Fibroblast of the aortic adventitia (primary cell): ENCODE data around the gene GOLT1A. TPM values are rescaled to one million over a fixed set of nuclear protein-coding genes. Genes with fewer than 3 reads are reported as not detected.
A peak's percentile ranks its signal among the peaks of the same experiment; 100 is the strongest.

Experiments used
- DNase-seq: peaks from one replicate; pipeline ENCODE4 v3.0.0-alpha.2; 2010; ENCODE audit warnings: low read depth
- H3K4me3 ChIP-seq: 2 replicates; pipeline ENCODE4 v1.5.1; 2011; ENCODE audit warnings: low read depth, mild to moderate bottlenecking, control low read depth, low read length, moderate library complexity
- total RNA-seq: library from RNA; depleted of rRNA; stranded (reverse); fragments of >200 nt; gene quantifications from 2 replicates; pipeline ENCODE4 v1.2.3, GENCODE V29; 2012; ENCODE audit warnings: low replicate concordance
- TF ChIP-seq, protein P1 (sequence below): IDR thresholded peaks from 2 replicates; pipeline ENCODE4 v1.5.1; 2011; ENCODE audit warnings: mild to moderate bottlenecking, low read length, control low read depth, inconsistent platforms; ENCODE audit not compliant: insufficient read depth

The GOLT1A gene
- total RNA-seq, 1 donor: not detected

DNA sequence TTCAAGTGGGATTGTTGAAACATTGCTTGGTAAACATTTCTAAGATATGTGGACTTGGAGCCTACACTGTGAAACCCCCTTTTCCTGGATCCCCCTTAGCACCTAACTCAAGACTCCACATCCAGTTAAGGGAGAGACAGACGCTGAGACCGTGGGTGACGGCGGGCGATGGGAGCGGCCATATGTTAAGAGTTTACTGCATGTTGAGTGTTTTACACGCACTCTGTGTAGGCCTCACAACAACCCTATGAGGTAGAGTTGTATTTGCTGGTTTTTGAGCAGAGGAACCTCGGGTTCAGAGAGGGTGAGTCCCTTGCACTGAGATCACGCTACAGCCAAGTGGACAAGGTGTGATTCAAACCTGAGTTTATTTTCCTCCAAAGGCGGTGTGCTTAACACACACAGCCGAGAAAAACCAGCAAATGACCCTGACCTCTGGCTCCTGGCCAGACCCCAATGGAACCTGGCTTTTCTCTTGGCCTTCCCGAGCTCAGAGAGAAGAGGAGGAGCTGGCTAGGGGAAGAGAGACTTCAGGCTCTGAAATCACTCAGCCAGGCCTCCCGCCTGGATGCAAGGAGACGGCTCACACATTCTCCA lies 46.9 kb upstream of the GOLT1A start:
- TF ChIP-seq, protein P1, sequence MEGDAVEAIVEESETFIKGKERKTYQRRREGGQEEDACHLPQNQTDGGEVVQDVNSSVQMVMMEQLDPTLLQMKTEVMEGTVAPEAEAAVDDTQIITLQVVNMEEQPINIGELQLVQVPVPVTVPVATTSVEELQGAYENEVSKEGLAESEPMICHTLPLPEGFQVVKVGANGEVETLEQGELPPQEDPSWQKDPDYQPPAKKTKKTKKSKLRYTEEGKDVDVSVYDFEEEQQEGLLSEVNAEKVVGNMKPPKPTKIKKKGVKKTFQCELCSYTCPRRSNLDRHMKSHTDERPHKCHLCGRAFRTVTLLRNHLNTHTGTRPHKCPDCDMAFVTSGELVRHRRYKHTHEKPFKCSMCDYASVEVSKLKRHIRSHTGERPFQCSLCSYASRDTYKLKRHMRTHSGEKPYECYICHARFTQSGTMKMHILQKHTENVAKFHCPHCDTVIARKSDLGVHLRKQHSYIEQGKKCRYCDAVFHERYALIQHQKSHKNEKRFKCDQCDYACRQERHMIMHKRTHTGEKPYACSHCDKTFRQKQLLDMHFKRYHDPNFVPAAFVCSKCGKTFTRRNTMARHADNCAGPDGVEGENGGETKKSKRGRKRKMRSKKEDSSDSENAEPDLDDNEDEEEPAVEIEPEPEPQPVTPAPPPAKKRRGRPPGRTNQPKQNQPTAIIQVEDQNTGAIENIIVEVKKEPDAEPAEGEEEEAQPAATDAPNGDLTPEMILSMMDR: no peak
- DNase-seq: no peak
- H3K4me3 ChIP-seq: no peak overlapping the region

- H3K4me3 ChIP-seq: no peak overlapping the region
- TF ChIP-seq, protein P1: no peak
- DNase-seq: no peak
Observed at GRCh38 chr1:204259782-204260181, 46.0 kb upstream of the GOLT1A start.

DNA sequence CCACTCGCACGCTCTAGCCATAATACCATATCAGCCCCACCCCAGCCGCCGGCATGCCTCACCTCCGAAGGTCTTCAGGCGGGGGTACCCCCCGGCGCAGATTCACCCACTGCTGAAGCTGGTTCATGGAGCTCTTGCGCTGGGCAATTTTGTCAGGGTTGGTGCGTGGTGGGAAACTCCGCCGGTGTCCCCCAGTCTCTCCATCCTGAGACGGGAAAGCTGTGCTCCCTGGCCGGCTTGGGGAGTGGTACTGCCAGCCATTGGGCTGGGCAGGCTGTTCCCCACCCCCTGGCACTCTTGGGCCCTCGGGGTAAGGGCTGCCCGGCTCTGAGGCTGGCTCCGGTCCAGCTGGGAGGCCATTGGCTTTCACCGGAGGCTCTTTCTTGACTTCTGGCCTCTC lies 45.4 kb upstream of the GOLT1A start:
- H3K4me3 ChIP-seq: no peak overlapping the region
- no peak for DNase-seq
- TF ChIP-seq, protein P1: no peak

DNA sequence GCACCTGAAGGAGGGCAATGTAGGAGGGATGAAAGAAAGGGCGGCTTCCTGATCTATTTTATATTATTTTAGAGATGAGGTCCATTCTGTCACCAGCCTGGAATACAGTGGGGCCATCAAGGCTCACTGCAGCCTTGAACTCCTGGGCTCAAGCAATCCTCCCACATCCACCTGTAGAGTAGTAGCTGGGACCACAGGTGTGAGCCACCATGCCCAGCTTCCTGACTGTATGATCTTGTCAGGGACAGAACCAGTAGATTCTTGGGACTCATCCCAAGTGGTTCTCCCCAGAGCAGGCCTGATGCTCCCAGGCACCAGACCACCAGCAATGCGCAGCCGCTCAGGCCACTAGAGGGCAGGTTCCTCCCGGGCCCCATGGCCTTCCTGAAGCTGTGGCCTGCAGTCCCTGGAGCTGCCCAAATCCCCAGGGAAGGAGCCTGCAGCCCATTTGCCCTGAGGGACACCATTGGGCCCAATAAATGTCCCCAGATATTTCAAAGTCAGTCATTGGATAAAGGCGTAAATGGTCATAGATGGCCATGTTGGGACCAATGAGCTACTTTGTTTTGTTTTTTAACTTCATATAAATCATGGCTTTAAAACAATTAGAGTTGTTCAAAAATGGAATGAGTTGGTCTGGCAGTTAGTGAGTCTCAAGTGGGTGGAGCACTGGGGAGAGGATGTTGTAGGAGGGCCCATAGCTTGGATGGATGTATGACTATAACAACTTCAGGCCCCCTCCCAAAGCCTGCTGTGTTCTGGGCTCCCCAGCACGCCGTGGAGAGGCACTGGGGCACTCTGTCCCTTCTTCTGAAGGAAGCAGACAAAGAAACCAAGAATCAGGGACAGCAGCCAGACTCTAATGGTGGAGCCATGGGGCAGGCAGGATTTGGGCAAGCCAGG lies 44.7 kb upstream of the GOLT1A start:
- peak; percentile 41 for DNase-seq
- no peak overlapping the region for H3K4me3 ChIP-seq

GRCh38 chr1:204257446-204257845 lies 43.7 kb upstream of the GOLT1A start:
- H3K4me3 ChIP-seq: no peak overlapping the region
- TF ChIP-seq, protein P1: no peak
- no peak for DNase-seq

More for the DNA sequence above, 44.7 kb upstream of the GOLT1A start:
- TF ChIP-seq, protein P1: peak; percentile 70

- H3K4me3 ChIP-seq: no peak overlapping the region
- TF ChIP-seq, protein P1: no peak
- no peak for DNase-seq
Observed at GRCh38 chr1:204256531-204256930, 42.7 kb upstream of the GOLT1A start.
